HG02623 (cell line): ENCODE measurements around the gene MTFMT.
"Not testable (repeated sequence)": the region's sequence is repeated elsewhere in the genome, so short reads cannot be mapped to it uniquely, and the experiment has no call there.

Source experiments
- ATAC-seq: cut with Tn5 transposase; IDR thresholded peaks from one replicate; pipeline ENCODE4 v1.9.1; 2021; ENCODE audit warnings: moderate library complexity; ENCODE audit not compliant: unreplicated experiment

The MTFMT gene

GRCh38 chr15:65040461-65040860 lies 11.0 kb upstream of the MTFMT start:
- no peak for ATAC-seq

GRCh38 chr15:65038836-65039235 lies 9.4 kb upstream of the MTFMT start:
- no peak for ATAC-seq

- no peak for ATAC-seq
Measured at GRCh38 chr15:65038428-65038827, 9.0 kb upstream of the MTFMT start.

- no peak for ATAC-seq
Measured at GRCh38 chr15:65037309-65037708, 7.9 kb upstream of the MTFMT start.

- ATAC-seq, result no peak
Measured at GRCh38 chr15:65034719-65035118, 5.3 kb upstream of the MTFMT start.

GRCh38 chr15:65033659-65034269 lies 4.3 kb upstream of the MTFMT start:
- no peak for ATAC-seq

GRCh38 chr15:65032801-65033537 lies 3.5 kb upstream of the MTFMT start:
- ATAC-seq, result no peak

GRCh38 chr15:65029736-65030208 lies 333 bp upstream of the MTFMT start:
- ATAC-seq, result no peak

GRCh38 chr15:65028338-65028737 lies 1.1 kb downstream of the MTFMT start:
- no peak for ATAC-seq

- ATAC-seq, result no peak
Measured at GRCh38 chr15:65027593-65027992, 1.8 kb downstream of the MTFMT start.

- no peak for ATAC-seq
Measured at GRCh38 chr15:65026756-65027155, 2.7 kb downstream of the MTFMT start.

GRCh38 chr15:65021488-65021887 lies 8.0 kb downstream of the MTFMT start:
- ATAC-seq, result no peak

GRCh38 chr15:65020419-65020818 lies 9.0 kb downstream of the MTFMT start:
- ATAC-seq, result no peak

- ATAC-seq, result not testable (repeated sequence)
Measured at GRCh38 chr15:65011198-65011597, 18.2 kb downstream of the MTFMT start.

- ATAC-seq, result no peak
Measured at GRCh38 chr15:65008983-65009382, 20.5 kb downstream of the MTFMT start.

- ATAC-seq, result no peak
Measured at GRCh38 chr15:65006876-65007275, 22.6 kb downstream of the MTFMT start.

GRCh38 chr15:65004993-65005392 lies 24.4 kb downstream of the MTFMT start:
- ATAC-seq, result no peak

- no peak for ATAC-seq
Measured at GRCh38 chr15:64997745-64998375, 31.6 kb downstream of the MTFMT start.

GRCh38 chr15:64997066-64997465 lies 32.4 kb downstream of the MTFMT start:
- no peak for ATAC-seq

GRCh38 chr15:64993290-64993689 lies 36.1 kb downstream of the MTFMT start:
- ATAC-seq, result no peak

- ATAC-seq, result no peak
Measured at GRCh38 chr15:64991536-64992135, 37.8 kb downstream of the MTFMT start.

GRCh38 chr15:64990168-64990470 lies 39.3 kb downstream of the MTFMT start:
- ATAC-seq, result no peak
